Activated T-helper 9 cell treated with anti-CD3 and anti-CD28 coated beads, Interleukin-2, amount 50 U/mL, for 16 hours (primary cell): ENCODE measurements around the gene GPRC5A.
A peak's percentile ranks its signal among the peaks of the same experiment; 100 is the strongest.

ENCODE experiments used
- DNase-seq: peaks from one replicate; pipeline ENCODE4 v3.0.0-alpha.2; 2020; ENCODE audit warnings: low read depth

Gene GPRC5A

GRCh38 chr12:12909995-12910420, 18.6 kb downstream of the GPRC5A start:
- no peak for DNase-seq

- no peak for DNase-seq
Measured at GRCh38 chr12:12912711-12913110, 21.3 kb downstream of the GPRC5A start.

DNA sequence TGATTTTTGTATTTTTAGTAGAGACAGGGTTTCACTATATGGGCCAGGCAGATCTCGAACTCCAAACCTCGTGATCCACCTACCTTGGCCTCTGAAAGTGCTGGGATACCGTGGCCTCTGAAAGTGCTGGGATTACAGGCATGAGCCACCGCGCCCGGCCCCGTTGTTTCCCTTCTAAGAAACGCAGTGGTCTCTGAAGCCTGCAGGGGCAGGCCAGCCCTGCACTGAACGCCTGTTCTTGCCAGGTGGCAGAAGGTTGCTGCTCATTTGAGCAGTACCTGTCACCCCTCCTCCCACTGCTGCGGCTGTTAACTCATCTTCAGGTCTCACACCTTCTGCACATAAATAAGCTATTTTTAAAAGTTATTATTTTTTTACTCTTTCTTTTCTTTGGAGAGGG, 24.3 kb downstream of the GPRC5A start:
- no peak for DNase-seq

DNA sequence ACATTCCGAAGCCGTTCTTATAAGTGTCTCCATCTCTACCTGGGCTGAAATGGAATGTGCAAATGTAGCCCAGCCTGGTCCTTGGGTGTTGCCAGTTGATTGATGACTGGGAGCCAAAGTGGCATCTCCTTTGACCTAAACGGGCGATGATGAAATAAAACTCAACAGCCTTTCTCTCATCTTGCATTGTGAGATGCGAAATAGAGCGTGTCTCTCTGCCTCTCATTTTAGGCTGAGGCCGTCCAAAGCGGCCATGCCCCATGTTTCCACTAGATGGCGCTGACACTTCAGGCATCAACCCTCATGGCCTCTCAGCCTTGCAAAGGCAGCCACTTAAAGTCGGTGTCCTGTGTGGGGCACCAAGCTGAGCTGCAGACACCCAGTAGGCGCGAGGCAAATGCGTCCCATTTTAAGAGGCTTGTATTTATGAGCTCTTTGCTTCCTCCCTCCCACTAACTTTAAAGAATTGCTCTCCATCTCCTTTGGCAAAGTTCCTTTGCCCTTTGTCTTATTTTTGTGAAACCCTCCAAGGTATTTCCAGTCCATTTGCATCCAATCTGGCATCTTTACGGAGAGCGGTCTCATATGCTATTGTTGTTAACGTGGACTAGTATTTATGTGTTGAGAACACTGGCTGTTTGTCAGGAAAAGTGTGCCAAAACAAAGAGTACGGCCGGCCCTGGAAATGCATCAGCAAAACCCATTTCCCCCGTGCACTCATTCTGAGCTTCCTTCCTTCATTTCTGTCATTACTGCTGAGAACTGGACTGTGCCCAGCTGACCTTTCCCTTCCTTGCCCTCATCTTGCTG, 25.0 kb downstream of the GPRC5A start:
- peak; percentile 73 for DNase-seq

DNA sequence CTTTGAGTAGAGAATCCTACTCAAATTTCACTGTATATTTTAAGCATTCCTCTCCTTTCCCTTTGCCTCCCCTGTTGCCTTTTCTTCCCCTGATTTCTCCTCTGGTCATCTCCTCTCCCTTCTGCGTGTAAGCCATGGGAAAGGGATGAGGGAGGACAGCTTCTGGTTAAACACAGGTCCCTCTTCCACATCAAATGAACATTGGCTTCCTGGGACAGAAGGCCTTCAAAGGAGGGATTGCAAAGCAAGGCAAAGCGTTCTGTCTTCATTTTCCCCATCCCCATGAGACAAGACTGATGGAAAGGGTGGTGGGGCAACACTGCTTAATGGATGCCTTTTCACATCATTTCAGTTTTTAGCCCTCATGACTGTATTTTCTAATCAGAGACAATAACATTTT, 26.2 kb downstream of the GPRC5A start:
- DNase-seq = no peak

GRCh38 chr12:12918781-12919389, 27.5 kb downstream of the GPRC5A start:
- DNase-seq = no peak

- no peak for DNase-seq
Measured at GRCh38 chr12:12919666-12920435, 28.5 kb downstream of the GPRC5A start.

GRCh38 chr12:12922191-12922616, 30.8 kb downstream of the GPRC5A start:
- no peak for DNase-seq

GRCh38 chr12:12922978-12923377, 31.6 kb downstream of the GPRC5A start:
- DNase-seq = no peak

- no peak for DNase-seq
Measured at GRCh38 chr12:12924169-12924568, 32.8 kb downstream of the GPRC5A start.

- no peak for DNase-seq
Measured at GRCh38 chr12:12925388-12925787, 34.0 kb downstream of the GPRC5A start.

- no peak for DNase-seq
Measured at GRCh38 chr12:12926571-12927071, 35.3 kb downstream of the GPRC5A start.

DNA sequence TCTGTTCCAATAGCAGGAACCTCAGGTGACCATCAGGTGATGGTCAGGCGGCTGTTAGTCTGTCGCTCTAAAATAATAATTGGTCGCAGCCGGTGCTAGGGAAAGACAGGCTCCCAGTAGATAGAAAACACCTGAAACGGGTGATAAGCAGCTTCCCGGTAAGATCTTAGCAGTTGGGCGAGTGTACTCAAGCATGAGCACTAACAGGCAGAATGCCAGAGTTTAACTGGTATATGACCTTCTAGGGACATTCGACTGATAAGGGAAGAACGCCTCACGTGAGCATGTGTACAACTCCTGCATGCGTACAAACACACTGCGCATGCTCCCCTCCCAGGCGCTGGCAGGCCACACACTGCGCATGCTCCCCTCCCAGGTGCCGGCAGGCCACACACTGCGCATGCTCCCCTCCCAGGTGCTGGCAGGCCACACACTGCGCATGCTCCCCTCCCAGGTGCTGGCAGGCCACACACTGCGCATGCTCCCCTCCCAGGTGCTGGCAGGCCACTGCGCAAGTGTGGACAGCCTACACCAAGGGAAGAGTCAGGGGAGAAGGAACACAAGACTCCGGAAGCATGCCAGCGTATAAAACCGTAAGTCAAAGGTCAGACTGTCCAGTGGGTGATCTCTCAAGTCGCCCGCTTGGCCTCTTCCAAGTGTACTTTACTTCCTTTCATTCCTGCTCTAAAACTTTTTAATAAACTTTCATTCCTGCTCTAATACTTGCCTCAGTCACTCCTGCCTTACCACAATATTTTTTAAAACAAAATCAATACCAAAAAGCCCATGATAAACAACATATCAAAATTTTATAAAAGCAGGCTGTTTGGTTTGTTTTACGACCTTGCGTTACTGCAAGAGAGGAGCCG, 36.1 kb downstream of the GPRC5A start:
- no peak for DNase-seq

DNA sequence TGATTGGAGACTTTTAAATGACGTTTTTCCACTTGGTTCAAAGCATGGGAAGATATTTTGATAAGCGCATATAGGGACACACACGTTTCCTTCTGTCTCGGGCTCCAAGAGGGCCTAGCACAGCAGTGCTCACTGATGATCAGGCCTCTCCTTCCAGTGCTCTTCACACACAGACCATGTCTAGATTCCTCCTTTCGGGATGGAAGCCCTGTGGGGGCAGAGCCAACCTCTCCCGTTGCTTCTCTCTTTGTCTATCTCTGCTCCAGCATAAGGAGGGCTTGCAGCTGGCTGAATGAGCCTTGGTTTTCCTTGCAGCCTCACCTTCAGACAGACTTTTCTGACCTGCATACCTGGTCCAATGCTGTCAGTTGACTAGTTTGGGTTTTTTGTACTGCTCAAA, 38.3 kb downstream of the GPRC5A start:
- DNase-seq = no peak

DNA sequence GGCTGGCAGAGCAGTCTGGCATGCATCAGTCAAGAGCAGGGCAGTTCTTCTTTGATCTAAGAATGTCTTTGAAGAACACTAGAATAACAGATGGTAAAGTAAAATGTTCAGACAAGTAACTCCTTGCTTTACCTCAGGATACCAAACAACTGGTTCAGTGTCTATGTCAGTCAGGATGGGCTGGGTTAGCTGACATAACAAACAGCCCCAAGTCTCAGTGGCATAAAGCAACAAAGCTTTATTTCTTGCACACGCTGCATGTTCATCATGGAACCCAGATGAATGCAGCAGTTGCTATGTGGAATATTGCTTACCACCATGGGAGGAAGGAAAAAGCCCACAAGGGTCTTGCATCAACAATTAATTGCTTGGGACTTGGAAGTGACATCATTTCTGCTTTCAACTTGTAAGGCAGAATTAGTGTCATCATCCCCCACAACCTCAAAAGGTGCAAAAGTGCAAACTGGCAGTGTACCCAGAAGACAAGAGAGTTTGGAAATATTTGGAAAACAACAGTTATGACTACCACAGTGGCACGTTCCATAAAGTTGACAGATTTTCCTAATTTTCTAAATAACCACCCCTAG, 39.4 kb downstream of the GPRC5A start:
- no peak for DNase-seq

DNA sequence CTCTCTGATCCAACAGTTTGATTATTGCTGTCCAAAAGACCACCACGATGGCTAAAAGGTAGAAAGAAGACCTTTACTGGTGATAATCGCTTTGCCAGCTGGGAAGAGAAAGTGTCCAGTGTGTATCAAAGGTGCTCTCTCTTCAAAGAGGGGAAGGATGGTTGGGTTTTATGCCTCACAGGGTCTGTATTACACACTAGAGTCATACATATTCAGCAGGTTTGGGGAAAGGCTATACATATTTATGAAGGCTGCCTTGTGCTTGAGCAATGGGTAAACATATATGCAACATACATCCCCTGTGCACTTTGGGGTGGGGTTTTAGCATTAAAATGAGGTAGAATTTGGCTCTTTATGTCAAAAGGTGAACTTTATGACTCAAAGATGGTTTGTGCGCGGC, 42.4 kb downstream of the GPRC5A start:
- no peak for DNase-seq

DNA sequence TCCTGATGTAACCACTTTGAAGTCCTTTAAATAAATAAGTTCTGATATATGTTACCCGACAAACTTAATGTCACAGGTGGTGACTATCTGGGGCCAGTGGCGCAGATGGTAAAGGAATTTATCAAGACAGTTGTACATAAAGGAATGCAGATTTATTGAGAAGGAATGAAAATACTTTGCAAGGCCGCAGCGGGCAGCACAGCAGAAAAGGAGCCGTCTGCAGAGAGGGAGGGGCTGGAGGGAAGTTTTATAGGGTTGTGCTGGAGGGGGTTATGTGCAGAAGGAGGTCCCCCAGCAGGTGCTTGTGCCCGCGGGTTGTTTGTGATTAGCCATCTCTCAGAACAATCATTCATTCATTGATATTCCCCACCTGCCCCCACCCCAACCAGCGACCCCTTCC, 43.2 kb downstream of the GPRC5A start:
- DNase-seq = no peak

- no peak for DNase-seq
Measured at GRCh38 chr12:12936983-12937491, 45.7 kb downstream of the GPRC5A start.

GRCh38 chr12:12938541-12938940, 47.2 kb downstream of the GPRC5A start:
- DNase-seq = no peak

DNA sequence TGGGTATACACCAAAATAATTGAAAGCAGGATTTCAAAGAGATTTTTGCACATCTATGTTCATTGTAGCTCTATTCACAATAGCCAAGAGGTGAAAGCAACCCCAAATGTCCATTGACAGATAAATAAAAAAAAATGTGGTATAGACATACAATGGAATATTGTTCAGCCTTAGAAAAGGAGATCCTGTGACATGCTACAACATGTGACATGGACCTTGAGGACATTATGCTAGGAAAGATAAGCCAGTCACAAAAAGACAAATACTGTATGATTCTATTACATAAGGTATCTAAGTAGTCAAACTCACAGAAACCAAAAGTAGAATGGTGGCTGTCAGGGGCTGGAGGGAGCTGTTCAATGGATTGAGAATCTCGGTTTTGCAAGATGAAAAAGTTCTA, 48.5 kb downstream of the GPRC5A start:
- DNase-seq = no peak
